ENCODE measurements around the gene RAB12.
"Not testable (repeated sequence)": the region's sequence is repeated elsewhere in the genome, so short reads cannot be mapped to it uniquely, and the experiment has no call there.

RAB12 gene

GRCh38 chr18:8611916-8612576 is 2.8 kb downstream of the RAB12 start:
- no peak for DNase-seq (ENCODE audit: low read depth in 4 of 4, low spot score in 1 of 4)

GRCh38 chr18:8614875-8615274 is 5.6 kb downstream of the RAB12 start:
- no peak for DNase-seq (ENCODE audit: low read depth in 4 of 4, low spot score in 1 of 4)

- DNase-seq (ENCODE audit: low read depth in 4 of 4, low spot score in 1 of 4) = no peak
Observed at GRCh38 chr18:8615397-8616027, 6.3 kb downstream of the RAB12 start.

GRCh38 chr18:8616028-8616401 is 6.8 kb downstream of the RAB12 start:
- no peak for DNase-seq (ENCODE audit: low read depth in 4 of 4, low spot score in 1 of 4)

- no peak for DNase-seq (ENCODE audit: low read depth in 4 of 4, low spot score in 1 of 4)
Observed at GRCh38 chr18:8617907-8618306, 8.7 kb downstream of the RAB12 start.

- DNase-seq (ENCODE audit: low read depth in 4 of 4, low spot score in 1 of 4) = no peak
Observed at GRCh38 chr18:8619041-8619440, 9.8 kb downstream of the RAB12 start.

- no peak for DNase-seq (ENCODE audit: low read depth in 4 of 4, low spot score in 1 of 4)
Observed at GRCh38 chr18:8619835-8620577, 10.8 kb downstream of the RAB12 start.

- DNase-seq (ENCODE audit: low read depth in 4 of 4, low spot score in 1 of 4) = no peak
Observed at GRCh38 chr18:8620845-8621244, 11.6 kb downstream of the RAB12 start.

- DNase-seq (ENCODE audit: low read depth in 4 of 4, low spot score in 1 of 4) = not testable (repeated sequence)
Observed at GRCh38 chr18:8622625-8623024, 13.4 kb downstream of the RAB12 start.

- no peak for DNase-seq (ENCODE audit: low read depth in 4 of 4, low spot score in 1 of 4)
Observed at GRCh38 chr18:8623549-8624106, 14.4 kb downstream of the RAB12 start.

- DNase-seq (ENCODE audit: low read depth in 4 of 4, low spot score in 1 of 4) = no peak
Observed at GRCh38 chr18:8625461-8626092, 16.3 kb downstream of the RAB12 start.

- no peak for DNase-seq (ENCODE audit: low read depth in 4 of 4, low spot score in 1 of 4)
Observed at GRCh38 chr18:8626414-8627106, 17.3 kb downstream of the RAB12 start.

- no peak for DNase-seq (ENCODE audit: low read depth in 4 of 4, low spot score in 1 of 4)
Observed at GRCh38 chr18:8627107-8627472, 17.9 kb downstream of the RAB12 start.

- no peak for DNase-seq (ENCODE audit: low read depth in 4 of 4, low spot score in 1 of 4)
Observed at GRCh38 chr18:8627540-8627939, 18.3 kb downstream of the RAB12 start.

GRCh38 chr18:8629602-8630001 is 20.4 kb downstream of the RAB12 start:
- no peak for DNase-seq (ENCODE audit: low read depth in 4 of 4, low spot score in 1 of 4)

- DNase-seq (ENCODE audit: low read depth in 4 of 4, low spot score in 1 of 4) = no peak
Observed at GRCh38 chr18:8630546-8630945, 21.3 kb downstream of the RAB12 start.

GRCh38 chr18:8631265-8631664 is 22.0 kb downstream of the RAB12 start:
- DNase-seq (ENCODE audit: low read depth in 4 of 4, low spot score in 1 of 4) = no peak

- DNase-seq (ENCODE audit: low read depth in 4 of 4, low spot score in 1 of 4) = no peak
Observed at GRCh38 chr18:8632386-8632785, 23.1 kb downstream of the RAB12 start.

- no peak for DNase-seq (ENCODE audit: low read depth in 4 of 4, low spot score in 1 of 4)
Observed at GRCh38 chr18:8634508-8634907, 25.3 kb downstream of the RAB12 start.

- no peak for DNase-seq (ENCODE audit: low read depth in 4 of 4, low spot score in 1 of 4)
Observed at GRCh38 chr18:8635087-8635486, 25.9 kb downstream of the RAB12 start.

GRCh38 chr18:8639762-8640161 is 30.5 kb downstream of the RAB12 start:
- DNase-seq (ENCODE audit: low read depth in 4 of 4, low spot score in 1 of 4) = no peak
